OCI-LY1 (cell line): ENCODE results near the gene DDO.

Source experiments
- H2AFZ ChIP-seq: fragments of 200-600 bp; sonication (generic), shearing (Covaris generic); 2 replicates; pipeline ENCODE4 v1.6.0; 2014; ENCODE audit warnings: antibody characterized with exemption, mild to moderate bottlenecking, low read length
- H3F3A ChIP-seq: fragments of 200-600 bp; sonication (generic), shearing (Covaris generic); 2 replicates; pipeline ENCODE4 v1.6.0; 2014; ENCODE audit warnings: mild to moderate bottlenecking, antibody characterized with exemption, low read length, moderate library complexity; ENCODE audit not compliant: insufficient read depth
- H3K27ac ChIP-seq: fragments of 200-600 bp; sonication (generic); 2 replicates; pipeline ENCODE4 v1.5.1; 2014; ENCODE audit warnings: low read length, mixed run types, mild to moderate bottlenecking, low read depth; ENCODE audit not compliant: poor library complexity, severe bottlenecking
- H3K27me3 ChIP-seq: fragments of 200-600 bp; sonication (generic); 2 replicates; pipeline ENCODE4 v1.6.0; 2014; ENCODE audit warnings: antibody characterized with exemption, mild to moderate bottlenecking, low read length, moderate library complexity; ENCODE audit not compliant: insufficient read depth
- H3K36me3 ChIP-seq: fragments of 200-600 bp; sonication (generic); 2 replicates; pipeline ENCODE4 v1.6.1; 2014; ENCODE audit warnings: mild to moderate bottlenecking, antibody characterized with exemption, low read length, moderate library complexity, mixed read lengths; ENCODE audit not compliant: insufficient read depth
- H3K4me1 ChIP-seq: fragments of 200-600 bp; sonication (generic); 2 replicates; pipeline ENCODE4 v1.5.1; 2014; ENCODE audit warnings: mild to moderate bottlenecking, low read length, moderate library complexity; ENCODE audit not compliant: insufficient read depth, severe bottlenecking
- H3K4me2 ChIP-seq: fragments of 200-600 bp; sonication (generic), shearing (Covaris generic); 2 replicates; pipeline ENCODE4 v1.6.1; 2014; ENCODE audit warnings: low read length
- H3K4me3 ChIP-seq: fragments of 200-600 bp; sonication (generic); 2 replicates; pipeline ENCODE4 v1.5.1; 2014; ENCODE audit warnings: low read length, low read depth, mild to moderate bottlenecking, mixed read lengths; ENCODE audit not compliant: poor library complexity, severe bottlenecking
- H3K79me2 ChIP-seq: fragments of 200-600 bp; shearing (Covaris generic); 2 replicates; pipeline ENCODE4 v1.6.1; 2016; ENCODE audit warnings: mixed run types, low read length, mixed read lengths; ENCODE audit not compliant: insufficient read depth
- H3K9ac ChIP-seq: fragments of 200-600 bp; sonication (generic), shearing (Covaris generic); 2 replicates; pipeline ENCODE4 v1.6.1; 2014; ENCODE audit warnings: mild to moderate bottlenecking, low read length, mixed read lengths
- H3K9me2 ChIP-seq: fragments of 200-600 bp; sonication (generic), shearing (Covaris generic); 2 replicates; pipeline ENCODE4 v1.6.1; 2014; ENCODE audit warnings: low read depth, mild to moderate bottlenecking, low read length, mixed read lengths
- H3K9me3 ChIP-seq: fragments of 200-600 bp; shearing (Covaris generic); 2 replicates; pipeline ENCODE4 v1.6.1; 2014; ENCODE audit warnings: low read length, mixed read lengths
- H4K20me1 ChIP-seq: fragments of 200-600 bp; sonication (generic), shearing (Covaris generic); 2 replicates; pipeline ENCODE4 v1.6.0; 2016; ENCODE audit warnings: mild to moderate bottlenecking, low read length; ENCODE audit not compliant: insufficient read depth
- CTCF ChIP-seq: fragments of 200-600 bp; sonication (generic), shearing (Covaris generic); IDR thresholded peaks from 2 replicates; pipeline ENCODE4 v1.5.1; 2017; ENCODE audit warnings: mild to moderate bottlenecking, antibody characterized with exemption, low read length, moderate library complexity, mixed read lengths
- EZH2 ChIP-seq: fragments of 200-600 bp; sonication (generic), shearing (Covaris generic); IDR thresholded peaks from 2 replicates; pipeline ENCODE4 v1.8.0; 2017; ENCODE audit warnings: borderline replicate concordance, mixed run types, mild to moderate bottlenecking, antibody characterized with exemption, low read length, moderate library complexity, mixed read lengths

DDO gene

GRCh38 chr6:110425816-110426215, 10.4 kb upstream of the DDO start:
- no peak overlapping the region for H3K9ac ChIP-seq
- H3K4me2 ChIP-seq, result no peak overlapping the region
- no peaks in the 10 kb centered on the region for H4K20me1 ChIP-seq
- H3F3A ChIP-seq, result no peaks in the 10 kb centered on the region
- no peak for TF ChIP-seq CTCF
- TF ChIP-seq EZH2, result no peak
- H3K27me3 ChIP-seq, result no peaks in the 10 kb centered on the region; the same call in 1 of the 2 replicates
- no peaks in the 10 kb centered on the region for H3K36me3 ChIP-seq
- H2AFZ ChIP-seq, result no peak overlapping the region
- no peaks in the 10 kb centered on the region for H3K4me1 ChIP-seq
- no peak overlapping the region for H3K27ac ChIP-seq
- no peak overlapping the region for H3K4me3 ChIP-seq
- no peaks in the 10 kb centered on the region for H3K79me2 ChIP-seq
- no peaks in the 10 kb centered on the region for H3K9me3 ChIP-seq
- H3K9me2 ChIP-seq, result no peaks in the 10 kb centered on the region

DNA sequence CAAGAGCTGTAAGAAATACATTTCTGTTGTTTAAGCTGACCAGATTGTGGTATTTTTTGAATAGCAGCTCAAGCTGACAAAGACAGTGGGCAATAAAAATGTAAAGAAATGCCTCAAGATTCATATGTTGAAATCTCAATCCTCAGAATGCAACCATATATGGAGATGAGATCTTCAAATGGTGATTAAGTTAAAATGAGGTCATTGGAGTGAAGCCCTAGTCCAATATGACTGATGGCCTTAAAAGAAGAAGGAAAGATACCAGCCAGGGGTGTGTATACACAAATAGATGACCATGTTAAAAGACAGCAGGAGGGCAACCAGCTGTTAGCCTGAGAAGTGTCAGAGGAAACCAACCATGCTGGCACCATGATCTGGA, 7.1 kb upstream of the DDO start:
- no peaks in the 10 kb centered on the region for H4K20me1 ChIP-seq
- H3K27me3 ChIP-seq, result no peaks in the 10 kb centered on the region
- no peak overlapping the region for H3K27ac ChIP-seq
- no peak overlapping the region for H2AFZ ChIP-seq
- no peaks in the 10 kb centered on the region for H3F3A ChIP-seq
- TF ChIP-seq CTCF, result no peak
- no peak for TF ChIP-seq EZH2
- H3K4me2 ChIP-seq, result no peak overlapping the region
- H3K79me2 ChIP-seq, result no peaks in the 10 kb centered on the region
- no peaks in the 10 kb centered on the region for H3K4me1 ChIP-seq
- H3K9me2 ChIP-seq, result no peaks in the 10 kb centered on the region
- no peaks in the 10 kb centered on the region for H3K9me3 ChIP-seq
- no peak overlapping the region for H3K4me3 ChIP-seq
- H3K9ac ChIP-seq, result no peak overlapping the region
- H3K36me3 ChIP-seq, result no peaks in the 10 kb centered on the region

GRCh38 chr6:110421749-110422443, 6.5 kb upstream of the DDO start:
- Histone ChIP-seq H3K27ac (no peak overlapping the region), H3K4me2 (no peak overlapping the region), H3K4me3 (no peak overlapping the region), H3F3A (no peaks in the 10 kb centered on the region), H3K9me2 (no peaks in the 10 kb centered on the region), H3K79me2 (no peaks in the 10 kb centered on the region), H3K36me3 (no peaks in the 10 kb centered on the region), H3K27me3 (no peaks in the 10 kb centered on the region), H3K9ac (no peak overlapping the region), H3K9me3 (no peaks in the 10 kb centered on the region), H3K4me1 (no peaks in the 10 kb centered on the region), H2AFZ (no peak overlapping the region), H4K20me1 (no peaks in the 10 kb centered on the region)
- TF ChIP-seq CTCF (no peak), EZH2 (no peak)
